ENCODE measurements around the gene ERFE. TPM values are rescaled to one million over a fixed set of nuclear protein-coding genes. Genes with fewer than 3 reads are reported as not detected.

The ERFE gene
- polyA plus RNA-seq, 4 donors = 4.4 to 7.8 (median 5.1) TPM

- no peak for DNase-seq (ENCODE audit: low read depth in 4 of 4, low spot score in 2 of 4)
These were observed 20.2 kb upstream of the ERFE start, which contains the start of gene KLHL30 for GRCh38 chr2:238138331-238139195. Gene KLHL30, plus strand, starts transcription at chr2:238138668. Its CDS starts 2,087 bp downstream, at chr2:238140755.

- DNase-seq (ENCODE audit: low read depth in 4 of 4, low spot score in 2 of 4) = no peak
These were observed 19.4 kb upstream of the ERFE start for GRCh38 chr2:238139196-238140039.

- DNase-seq (ENCODE audit: low read depth in 4 of 4, low spot score in 2 of 4) = no peak
These were observed 18.7 kb upstream of the ERFE start for GRCh38 chr2:238140040-238140439.

- no peak for DNase-seq (ENCODE audit: low read depth in 4 of 4, low spot score in 2 of 4)
These were observed 17.8 kb upstream of the ERFE start for GRCh38 chr2:238140721-238141540.

- DNase-seq (ENCODE audit: low read depth in 4 of 4, low spot score in 2 of 4) = no peak
These were observed 17.0 kb upstream of the ERFE start for GRCh38 chr2:238141541-238142318.

- DNase-seq (ENCODE audit: low read depth in 4 of 4, low spot score in 2 of 4) = no peak
These were observed 16.2 kb upstream of the ERFE start for GRCh38 chr2:238142382-238143205.

- DNase-seq (ENCODE audit: low read depth in 4 of 4, low spot score in 2 of 4) = no peak
These were observed 15.4 kb upstream of the ERFE start for GRCh38 chr2:238143239-238143951.

GRCh38 chr2:238144262-238144661 is 14.5 kb upstream of the ERFE start:
- DNase-seq (ENCODE audit: low read depth in 4 of 4, low spot score in 2 of 4) = no peak

- DNase-seq (ENCODE audit: low read depth in 4 of 4, low spot score in 2 of 4) = no peak
These were observed 13.7 kb upstream of the ERFE start for GRCh38 chr2:238145046-238145445.

GRCh38 chr2:238145851-238146250 is 12.9 kb upstream of the ERFE start:
- DNase-seq (ENCODE audit: low read depth in 4 of 4, low spot score in 2 of 4) = no peak

- no peak for DNase-seq (ENCODE audit: low read depth in 4 of 4, low spot score in 2 of 4)
These were observed 11.8 kb upstream of the ERFE start for GRCh38 chr2:238146884-238147544.

GRCh38 chr2:238148981-238149380 is 9.8 kb upstream of the ERFE start:
- no peak for DNase-seq (ENCODE audit: low read depth in 4 of 4, low spot score in 2 of 4)

GRCh38 chr2:238149841-238150572 is 8.8 kb upstream of the ERFE start:
- no peak for DNase-seq (ENCODE audit: low read depth in 4 of 4, low spot score in 2 of 4)

GRCh38 chr2:238150686-238151085 is 8.1 kb upstream of the ERFE start:
- DNase-seq (ENCODE audit: low read depth in 4 of 4, low spot score in 2 of 4) = no peak

GRCh38 chr2:238151205-238151604 is 7.6 kb upstream of the ERFE start:
- DNase-seq (ENCODE audit: low read depth in 4 of 4, low spot score in 2 of 4) = no peak

GRCh38 chr2:238151628-238152235 is 7.0 kb upstream of the ERFE start:
- DNase-seq (ENCODE audit: low read depth in 4 of 4, low spot score in 2 of 4) = no peak

All from left renal cortex interstitium (tissue), 4 donors.